ENCODE results near the gene COL9A1.

- TF ChIP-seq CTCF (IDR thresholded peaks at IDR 0.05; ENCODE audit: insufficient read depth, low read length, poor library complexity, severe bottlenecking), result no peak
- TF ChIP-seq EZH2phosphoT487 (conservative IDR thresholded peaks at IDR 0.05; ENCODE audit: low read length), result no peak
Observed at GRCh38 chr6:70282312-70282918, 20.5 kb downstream of the COL9A1 start.
